SK-N-MC (cell line): ENCODE results near the gene SCYGR2.

ENCODE experiments used
- EZH2 ChIP-seq: fragments of 200-600 bp; sonication (generic); IDR thresholded peaks from one replicate; pipeline ENCODE4 v1.6.1; 2017; ENCODE audit warnings: antibody characterized with exemption
- FOXP2 ChIP-seq: optimal IDR thresholded peaks from 2 replicates; pipeline ENCODE3; 2011; ENCODE audit warnings: mild to moderate bottlenecking, moderate library complexity; ENCODE audit not compliant: insufficient read depth; ENCODE audit errors: extremely low read length, control extremely low read depth
- POLR2AphosphoS5 ChIP-seq: IDR thresholded peaks from 2 replicates; pipeline ENCODE4 v1.6.1; 2012; ENCODE audit warnings: mild to moderate bottlenecking, low read depth, low read length, borderline replicate concordance

GRCh38 chr2:227570615-227571014 lies 28.1 kb upstream of the SCYGR2 start:
- TF ChIP-seq POLR2AphosphoS5 (no peak), EZH2 (no peak), FOXP2 (no peak)
